Measurements from ENCODE around the gene C2CD3.

C2CD3 gene, protein sequence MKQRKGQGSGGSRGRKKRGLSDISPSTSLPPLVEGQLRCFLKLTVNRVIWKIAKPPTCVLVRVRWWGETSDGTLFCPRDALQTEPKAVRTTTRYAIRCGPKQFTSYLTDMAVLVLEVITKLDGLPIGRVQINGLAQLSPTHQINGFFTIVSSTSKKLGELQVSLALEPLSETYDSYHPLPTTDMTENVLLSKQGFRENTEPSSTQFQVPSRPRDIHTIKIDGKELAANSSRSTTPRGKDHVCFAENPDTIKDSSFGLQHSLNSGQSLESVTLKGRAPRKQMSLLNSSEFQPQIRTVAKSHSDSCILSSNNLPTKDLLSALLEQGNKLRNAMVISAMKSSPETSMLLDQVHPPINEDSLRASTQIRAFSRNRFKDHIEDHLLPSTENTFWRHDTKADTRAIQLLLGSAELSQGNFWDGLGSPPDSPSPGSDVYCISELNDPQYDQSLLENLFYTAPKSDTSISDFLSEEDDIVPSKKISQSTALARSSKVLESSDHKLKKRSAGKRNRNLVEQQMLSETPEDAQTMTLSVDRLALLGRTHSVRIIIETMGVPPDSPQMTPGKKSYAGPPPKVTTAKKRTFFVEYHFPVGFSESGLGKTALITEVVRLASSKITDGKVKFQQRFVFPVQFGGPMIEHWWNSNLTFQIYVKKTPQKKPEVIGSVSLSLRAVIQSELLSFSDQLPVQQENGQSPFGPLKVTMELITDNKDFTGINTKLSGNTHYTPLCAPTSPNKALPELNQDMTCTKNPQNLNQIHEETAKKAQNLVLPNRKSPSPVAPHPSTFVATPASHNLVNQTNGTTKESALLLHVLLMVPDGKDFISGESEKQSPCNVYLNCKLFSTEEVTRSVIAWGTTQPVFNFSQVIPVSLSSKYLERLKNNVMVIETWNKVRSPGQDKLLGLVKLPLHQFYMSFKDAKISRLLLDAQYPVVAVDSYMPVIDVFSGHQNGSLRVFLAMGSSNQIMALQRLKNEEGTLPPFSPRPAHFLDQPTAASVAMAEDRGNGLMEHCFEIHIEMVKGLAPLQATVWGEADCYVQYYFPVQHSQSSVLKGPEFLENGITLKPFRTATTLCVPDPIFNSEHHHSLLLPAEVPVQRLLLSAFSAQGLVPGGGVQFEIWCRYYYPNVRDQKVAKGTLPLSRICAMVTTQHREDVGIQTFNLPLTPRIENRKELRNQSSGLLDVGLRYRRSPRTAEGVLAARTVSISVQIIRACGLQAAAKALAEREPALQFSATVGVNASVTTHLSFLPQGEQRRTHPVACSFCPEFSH (N-terminal part only)

DNA sequence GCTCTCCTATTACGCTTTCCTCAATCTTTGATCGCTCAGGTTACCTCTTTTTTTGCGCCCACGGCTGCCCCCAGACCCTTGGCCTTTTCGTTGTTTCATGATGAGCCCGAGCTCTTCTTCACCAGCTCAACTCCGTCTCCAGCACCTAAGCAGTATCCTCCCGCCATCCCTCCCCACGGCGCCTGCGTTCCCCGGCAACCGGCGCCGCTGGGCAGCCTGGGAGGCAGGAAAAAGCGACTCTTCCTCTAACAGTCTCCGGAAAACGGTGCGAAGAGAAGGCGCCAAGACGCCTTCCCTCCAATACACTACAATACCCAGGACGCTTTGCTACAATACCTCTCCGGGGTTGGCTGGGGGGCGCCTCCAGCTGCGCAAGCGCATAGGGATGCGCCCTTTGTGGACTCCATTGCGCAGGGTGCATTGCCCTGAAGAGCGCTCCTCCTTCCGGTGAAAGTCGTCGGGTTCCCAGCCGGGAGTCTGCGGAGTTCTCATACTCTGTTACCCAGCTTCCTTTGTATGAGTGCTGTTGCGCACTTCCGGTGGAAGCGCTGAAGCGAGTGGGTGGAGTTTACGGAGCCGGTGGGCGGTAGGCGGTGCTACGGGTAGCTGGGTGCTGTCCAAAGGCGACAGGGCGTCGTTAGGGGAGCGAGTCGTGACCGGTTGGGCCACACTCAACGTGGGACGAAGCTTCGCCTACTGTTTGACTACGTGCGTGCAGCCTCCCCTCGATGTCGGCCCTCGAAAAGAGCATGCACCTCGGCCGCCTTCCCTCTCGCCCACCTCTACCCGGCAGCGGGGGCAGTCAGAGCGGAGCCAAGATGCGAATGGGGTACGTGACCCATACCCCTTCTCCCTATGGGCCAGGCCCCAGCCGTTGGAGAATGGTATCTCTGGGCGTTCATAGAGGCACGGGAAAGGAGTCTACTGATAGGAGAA lies at the start of gene C2CD3, which contains the start of gene PPME1:
Gene C2CD3, minus strand, starts transcription at position 309 of the 936 bp plus-strand sequence. Its CDS starts 210 bp downstream, at position 99.
Gene PPME1, plus strand, starts transcription at position 596 of the 936 bp plus-strand sequence. Its CDS starts 133 bp downstream, at position 729.
- DNase-seq, result peak; percentile 99

DNA sequence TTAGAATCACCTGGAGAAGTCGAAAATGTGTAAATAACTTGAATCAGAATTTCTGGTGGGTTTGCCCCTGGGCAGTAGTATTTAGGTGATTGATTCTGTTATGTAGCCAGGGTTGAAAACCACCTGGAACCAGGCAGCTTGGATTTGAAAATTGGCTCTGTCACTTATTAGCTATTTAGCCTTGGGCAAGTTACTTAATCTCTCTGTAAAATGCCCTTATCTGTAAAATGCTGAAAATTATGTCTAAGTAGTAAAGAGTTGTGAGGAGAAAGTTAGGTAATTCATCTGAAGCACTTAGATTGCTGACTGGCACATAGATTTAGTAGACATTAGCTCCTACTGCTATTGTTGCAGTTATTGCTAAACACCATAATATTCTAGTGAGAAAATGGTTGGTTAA lies 49.6 kb upstream of the C2CD3 start:
- no peak for DNase-seq

DNA sequence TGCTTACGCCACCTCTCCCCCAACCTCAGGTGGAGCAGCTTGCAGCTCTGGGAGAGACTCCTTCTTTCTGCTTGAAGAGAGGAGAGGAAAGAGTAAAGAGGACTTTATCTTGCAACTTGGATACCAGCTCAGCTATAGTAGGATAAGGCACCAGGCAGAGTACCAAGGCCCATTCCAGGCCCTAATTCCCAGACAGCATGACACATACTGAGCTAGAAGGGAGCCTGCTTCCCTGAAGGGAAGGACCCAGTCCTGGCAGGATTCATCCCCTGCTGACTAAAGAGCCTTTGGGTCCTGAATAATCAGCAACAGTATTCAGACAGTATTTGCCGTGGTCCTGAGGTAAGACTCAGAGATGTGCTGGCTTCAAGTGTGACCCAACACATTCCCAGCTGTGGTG lies 41.7 kb upstream of the C2CD3 start:
- DNase-seq, result no peak

DNA sequence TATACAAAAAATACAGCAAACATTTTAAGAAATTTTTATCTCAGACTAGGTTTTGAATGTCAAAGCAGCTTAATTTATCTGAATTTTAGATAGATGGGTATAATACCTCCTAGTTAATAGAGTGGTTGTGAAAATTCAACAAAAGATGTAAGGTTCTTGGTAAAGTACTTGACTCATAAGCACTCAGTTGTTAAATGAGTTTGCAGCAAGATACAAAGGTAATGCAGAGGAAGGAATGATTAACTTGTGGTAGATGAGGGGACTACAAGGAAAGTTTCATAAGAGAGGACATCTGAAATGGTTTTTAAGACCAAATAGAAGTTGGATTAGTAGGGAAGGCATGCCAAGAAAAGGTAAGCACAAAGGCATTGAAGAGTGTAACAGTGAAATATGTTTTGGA lies 37.7 kb upstream of the C2CD3 start:
- DNase-seq, result no peak

DNA sequence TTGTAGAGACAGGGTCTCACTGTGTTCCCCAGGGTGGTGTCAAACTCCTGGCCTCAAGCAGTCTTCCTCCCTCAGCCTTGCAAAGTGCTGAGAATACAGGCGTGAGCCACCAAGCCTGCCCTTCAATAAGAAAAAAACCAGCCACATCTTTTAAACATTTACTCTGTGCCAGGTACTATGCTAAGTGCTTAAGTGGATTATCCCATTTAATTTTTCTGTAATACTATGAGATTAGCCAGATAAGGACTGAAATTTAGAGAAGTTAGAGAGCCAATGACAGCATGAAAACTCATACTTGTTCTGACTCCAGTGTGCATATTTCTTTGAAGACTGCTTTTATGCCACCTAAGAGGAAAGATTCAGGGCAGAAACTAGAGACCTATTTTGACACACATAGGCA lies 35.9 kb upstream of the C2CD3 start:
- DNase-seq, result no peak

DNA sequence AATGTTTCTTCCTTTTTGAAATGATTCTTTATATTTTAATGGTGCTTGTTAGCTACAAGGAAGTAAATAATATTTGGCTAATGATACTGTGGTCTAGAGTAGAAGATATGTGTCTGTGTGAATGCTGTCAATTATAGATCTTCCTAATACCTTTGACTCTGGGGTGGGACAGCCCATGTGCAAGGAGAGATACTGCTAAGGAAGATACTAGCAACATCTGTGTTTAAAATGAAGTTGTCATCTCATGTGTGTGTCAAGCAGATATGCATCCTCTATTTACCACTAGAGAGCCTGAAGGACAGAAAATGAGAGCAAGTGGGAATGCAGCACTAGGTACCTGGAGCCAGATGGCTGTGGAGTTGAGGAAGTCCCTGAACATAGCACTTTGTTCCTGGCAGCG lies 34.4 kb upstream of the C2CD3 start:
- no peak for DNase-seq

DNA sequence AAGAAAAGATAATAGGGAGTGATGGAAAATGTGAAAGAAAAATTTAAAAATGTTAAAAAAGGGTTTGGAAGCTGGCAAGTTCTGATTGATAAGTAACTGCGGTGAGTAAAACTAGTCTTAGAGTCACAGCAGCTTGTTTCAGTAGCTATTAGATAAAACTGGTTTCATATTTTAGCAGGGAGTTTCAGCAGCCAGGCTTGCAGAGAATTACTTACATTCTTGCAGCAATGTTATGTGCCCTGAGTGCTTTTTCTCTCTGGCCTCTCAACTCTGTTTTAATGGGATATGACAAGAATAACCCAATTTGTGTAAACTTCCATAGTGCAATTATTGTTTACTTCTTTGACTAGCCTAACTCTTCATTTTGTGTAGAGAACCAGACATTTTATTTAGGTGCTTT lies 33.9 kb upstream of the C2CD3 start:
- no peak for DNase-seq

DNA sequence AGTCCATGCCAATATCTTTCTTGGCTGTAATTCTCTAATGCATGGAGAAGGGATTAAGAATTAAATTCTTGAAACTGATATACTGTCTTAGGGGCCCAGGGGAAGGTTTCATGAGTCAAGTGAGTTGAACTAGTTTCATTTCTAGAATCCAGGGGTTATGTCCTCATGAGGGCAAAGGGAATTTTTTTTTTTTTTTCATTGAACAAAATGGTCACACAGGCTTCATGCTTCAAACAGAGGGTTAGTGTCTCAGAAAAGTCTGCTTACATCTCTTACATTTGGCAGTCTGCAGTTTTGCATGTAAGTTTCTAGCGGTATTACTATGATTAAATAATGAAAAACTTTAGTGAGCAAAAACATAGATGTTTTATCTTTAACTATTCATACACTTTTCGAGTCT lies 33.2 kb upstream of the C2CD3 start:
- DNase-seq, result no peak

DNA sequence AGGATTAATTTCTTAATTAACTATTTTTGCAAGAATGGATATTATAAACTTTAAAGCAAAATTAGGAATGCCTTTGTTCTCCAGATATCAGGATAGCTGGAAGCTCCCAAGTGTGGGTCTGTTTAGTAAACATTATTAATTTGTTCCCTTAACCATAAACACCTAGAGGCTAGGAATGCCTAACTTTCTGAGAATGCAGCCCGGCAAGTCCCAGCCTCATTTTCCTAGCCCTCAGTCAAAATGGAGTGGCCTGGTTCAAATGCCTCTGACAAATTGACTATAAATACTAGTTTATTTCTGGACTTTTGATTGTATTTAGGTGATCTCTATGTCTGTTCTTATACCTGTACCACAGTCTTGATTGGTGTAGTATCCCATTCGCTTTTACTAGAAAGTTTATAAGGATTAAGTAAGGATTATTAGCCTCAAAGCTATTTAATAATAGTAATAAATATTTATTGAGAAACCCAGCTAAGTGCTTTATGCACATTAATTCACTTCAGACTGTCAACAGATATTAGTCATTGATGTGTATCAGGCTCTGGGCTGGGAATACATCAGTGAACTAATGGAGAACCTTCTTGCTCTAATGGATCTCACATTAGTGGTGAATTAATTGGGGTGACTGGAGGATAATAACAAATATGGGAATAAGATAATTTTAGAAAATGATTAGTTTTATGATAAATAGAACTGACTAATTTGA lies 26.1 kb upstream of the C2CD3 start:
- no peak for DNase-seq

DNA sequence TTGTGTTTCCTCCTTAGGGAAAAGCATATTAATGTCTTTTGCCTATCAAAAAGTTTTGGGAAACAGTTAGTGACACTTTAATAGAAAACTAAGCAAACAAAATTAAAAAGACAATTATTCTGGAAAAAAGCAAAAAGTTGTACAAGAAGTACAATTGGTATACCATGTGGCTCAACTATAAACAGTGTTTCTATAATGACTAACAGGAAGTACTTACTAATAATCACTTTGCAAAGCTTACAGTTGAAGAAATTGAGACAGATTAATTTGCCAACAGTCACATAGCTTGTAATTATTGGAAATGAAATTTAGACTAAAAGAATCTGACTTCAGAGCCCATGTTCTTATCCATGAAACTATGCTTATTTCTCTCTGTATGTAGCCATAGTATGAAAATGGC lies 25.0 kb upstream of the C2CD3 start:
- DNase-seq, result no peak

DNA sequence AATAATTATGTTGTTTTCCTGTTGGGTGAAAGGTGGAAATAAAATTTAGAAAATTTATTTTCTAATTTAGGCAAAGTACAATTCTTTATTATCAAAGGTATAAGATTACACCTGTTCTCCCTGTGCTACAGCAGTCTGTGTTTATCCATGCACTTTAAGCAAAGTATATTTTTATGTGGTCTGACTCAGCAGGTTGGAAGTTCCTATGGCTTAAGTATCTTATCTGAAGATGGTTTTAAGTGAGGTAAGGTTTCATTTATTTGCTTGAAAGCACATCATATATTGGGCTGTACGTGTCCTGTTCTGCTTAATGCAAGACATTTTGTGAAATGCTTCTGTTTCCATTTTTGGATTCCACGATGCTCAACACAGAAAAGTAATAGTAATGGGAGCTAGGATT lies 14.9 kb upstream of the C2CD3 start:
- DNase-seq, result no peak

DNA sequence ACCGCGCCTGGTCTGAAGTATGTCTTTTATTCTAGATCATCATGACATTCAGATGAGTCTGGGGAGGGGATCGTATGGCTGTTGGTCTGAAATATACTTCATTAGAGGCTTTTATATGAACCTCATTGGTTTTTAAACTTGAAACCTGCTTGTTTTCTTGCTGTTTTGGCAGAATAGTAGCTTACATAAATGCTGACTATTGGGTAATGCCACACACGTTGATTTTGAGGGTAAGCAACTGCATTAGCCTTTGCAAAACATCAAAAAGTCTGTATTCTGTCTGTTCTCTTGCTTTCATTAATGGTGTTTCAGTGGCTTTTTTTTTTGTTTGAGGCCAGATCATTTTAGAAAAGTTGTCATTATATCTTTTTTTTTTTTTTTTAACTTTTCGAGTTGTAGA lies 14.5 kb upstream of the C2CD3 start:
- DNase-seq, result no peak

DNA sequence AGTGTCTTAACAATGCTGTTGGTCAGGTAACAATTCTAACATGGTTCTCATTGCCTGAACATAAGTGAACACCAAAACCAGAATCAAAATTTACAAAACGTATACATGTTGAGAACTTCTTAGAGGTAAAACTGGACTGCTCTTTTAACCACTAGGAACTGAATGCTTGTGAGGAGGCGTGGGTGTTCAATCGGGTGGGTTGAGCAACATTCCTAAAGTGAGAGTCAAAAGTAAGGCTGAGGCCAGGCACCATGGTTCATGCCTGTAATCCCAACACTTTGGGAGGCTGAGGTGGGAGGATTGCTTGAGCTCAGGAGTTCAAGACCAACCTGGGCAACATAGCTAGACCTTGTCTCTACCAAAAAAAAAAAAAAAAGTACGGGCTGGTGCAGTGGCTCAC lies 11.8 kb upstream of the C2CD3 start:
- DNase-seq, result no peak

DNA sequence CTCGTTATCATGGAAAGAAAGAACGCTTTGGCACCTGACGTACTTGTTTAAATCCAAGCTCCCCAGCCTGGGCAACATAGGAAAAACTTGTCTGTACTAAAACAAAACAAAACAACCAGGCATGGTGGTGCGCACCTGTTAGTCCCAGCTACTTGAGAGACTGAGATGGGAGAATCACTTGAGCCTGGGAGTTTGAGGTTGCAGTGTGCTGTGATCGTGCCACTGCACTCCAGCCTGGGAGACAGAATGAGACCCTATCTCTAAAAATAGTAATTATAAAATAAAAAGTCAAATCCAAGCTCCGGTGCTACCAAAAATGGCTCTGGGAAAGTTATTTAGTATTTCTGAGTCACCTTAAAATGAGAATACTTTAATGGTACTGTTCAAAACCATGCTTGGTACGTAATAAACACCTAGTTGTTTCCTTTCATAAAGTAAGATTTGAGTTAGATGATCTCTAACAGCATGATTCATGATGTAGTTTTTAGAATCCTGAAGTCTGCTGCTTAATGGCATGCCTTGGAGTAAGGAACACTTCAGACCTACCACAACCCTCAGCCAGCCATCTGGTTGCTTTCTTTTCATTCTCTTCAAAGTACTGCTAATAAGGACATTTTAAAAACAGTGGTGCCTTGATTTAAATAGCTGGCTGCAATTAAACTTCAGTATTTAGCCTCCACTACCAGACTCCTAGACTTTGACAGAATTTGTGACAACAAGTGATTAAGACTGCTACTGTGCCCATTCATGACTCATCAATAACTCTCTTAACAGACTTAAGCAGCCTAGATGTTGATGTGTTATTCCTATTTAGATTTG lies 8.6 kb upstream of the C2CD3 start:
- no peak for DNase-seq

DNA sequence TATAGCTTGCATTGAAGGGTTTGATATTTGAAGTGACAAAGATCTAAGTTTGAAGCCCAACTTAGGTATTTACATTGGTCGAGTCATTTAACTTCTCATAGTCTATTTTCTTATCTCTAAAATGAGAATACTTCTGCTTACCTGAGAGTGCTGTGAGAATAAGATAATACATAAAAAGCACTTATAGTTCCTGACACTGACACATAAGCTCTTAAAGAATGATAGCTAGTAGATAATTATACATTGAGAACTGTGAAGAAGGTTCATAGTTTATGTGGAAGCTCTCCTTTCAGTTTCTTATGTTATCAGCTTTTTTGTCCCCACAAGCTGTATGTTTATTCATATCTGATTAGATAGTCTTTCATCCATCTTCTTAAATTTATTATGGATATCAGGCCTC lies 5.1 kb upstream of the C2CD3 start:
- no peak for DNase-seq

DNA sequence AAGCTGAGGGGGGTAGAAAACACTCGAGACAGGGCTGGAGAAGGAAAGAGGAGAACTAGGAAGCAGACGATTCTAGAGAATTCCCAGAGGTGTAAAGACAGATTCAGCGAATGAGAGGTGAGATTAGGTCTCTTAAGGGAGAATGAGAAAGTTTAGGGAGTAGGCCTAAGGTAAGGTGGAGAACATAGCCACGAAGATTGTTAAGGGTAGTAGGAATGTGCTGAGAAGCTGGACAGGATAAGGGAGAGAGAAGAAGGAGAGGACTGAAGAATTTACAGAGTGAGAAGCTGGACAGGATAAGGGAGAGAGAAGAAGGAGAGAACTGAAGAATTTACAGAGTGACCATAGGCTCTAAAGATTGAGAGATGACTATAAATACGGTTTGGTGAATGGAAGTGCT lies 1.2 kb upstream of the C2CD3 start:
- no peak for DNase-seq

DNA sequence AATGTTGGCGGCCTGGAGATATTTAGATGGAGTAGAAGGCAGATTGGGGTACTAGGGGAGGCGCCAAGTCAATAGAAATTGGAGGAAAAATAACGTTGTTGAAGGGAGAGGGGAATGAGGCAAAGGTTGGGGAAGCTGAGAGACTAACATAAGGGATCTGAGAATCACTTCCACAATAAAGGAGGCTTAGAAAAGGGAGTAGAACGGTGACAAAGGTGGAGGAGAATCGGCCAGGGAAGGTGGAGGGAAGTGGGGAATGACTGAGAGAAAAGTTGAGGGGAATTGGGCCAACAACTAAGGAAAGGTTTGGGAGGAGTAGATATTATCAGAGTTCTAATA lies 797 bp upstream of the C2CD3 start:
- no peak for DNase-seq

DNA sequence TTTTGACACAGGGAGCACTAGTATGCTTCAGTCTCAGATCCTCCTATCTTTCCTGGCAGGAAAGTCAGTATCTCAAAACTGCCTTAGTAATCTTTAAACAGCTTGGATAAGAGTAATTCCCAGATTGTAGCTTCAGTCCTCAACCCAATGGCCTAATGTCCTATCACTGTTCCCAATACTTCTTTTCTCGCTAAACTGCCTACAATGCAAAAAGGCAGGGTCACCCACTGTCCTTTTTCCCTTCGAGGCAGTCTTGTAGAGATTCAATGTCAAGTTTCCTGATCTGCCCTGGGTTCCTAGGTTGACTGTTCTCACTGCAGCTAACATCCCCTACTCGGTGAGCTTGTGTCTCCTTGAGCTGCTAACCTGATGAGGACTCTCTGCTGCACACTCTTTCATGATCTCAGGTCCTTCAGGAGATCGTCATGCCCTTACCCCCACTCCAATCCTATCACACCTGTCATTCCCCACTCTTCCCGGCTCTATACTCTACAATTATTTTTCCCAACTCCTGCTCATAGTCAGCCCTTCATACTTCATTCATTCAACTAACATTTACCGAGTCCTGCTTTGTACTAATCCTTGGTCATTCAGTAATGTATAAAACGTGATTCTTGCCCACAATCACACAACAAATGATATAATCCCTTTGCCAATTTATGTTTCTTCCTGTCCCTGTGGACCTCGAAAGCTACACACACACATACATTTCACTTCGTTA lies 904 bp downstream of the C2CD3 start:
- DNase-seq, result no peak

DNA sequence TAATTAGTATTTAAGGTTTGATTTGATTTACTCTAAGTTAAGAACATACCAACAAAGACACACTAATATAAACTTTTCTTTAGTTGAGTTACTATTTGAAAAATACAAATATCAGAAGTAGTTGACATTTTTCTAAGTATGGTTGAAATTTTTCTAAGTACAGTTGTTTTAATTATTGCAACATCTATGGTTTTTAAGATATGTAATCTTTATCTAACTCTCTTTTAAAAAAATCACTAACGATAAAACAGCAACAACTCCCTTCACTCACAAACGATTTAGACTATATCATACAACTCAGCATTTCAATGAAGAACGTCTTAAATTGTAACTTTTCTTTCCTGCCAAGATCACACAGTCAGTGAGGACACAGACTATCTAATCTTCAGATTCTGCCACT lies 2.0 kb downstream of the C2CD3 start:
- no peak for DNase-seq
